Medulla oblongata (tissue), 1 donor: ENCODE results near the gene PGM2L1.
"Not testable (repeated sequence)": the region's sequence is repeated elsewhere in the genome, so short reads cannot be mapped to it uniquely, and the experiment has no call there.

Experiments used
- DNase-seq: peaks from one replicate; pipeline ENCODE4 v3.0.0-alpha.2; 2015; ENCODE audit errors: extremely low spot score

PGM2L1 gene

GRCh38 chr11:74400606-74401005, 2.4 kb upstream of the PGM2L1 start:
- DNase-seq: no peak

GRCh38 chr11:74397501-74398243, 561 bp downstream of the PGM2L1 start:
- no peak for DNase-seq

- no peak for DNase-seq
Measured at GRCh38 chr11:74392256-74392655, 6.0 kb downstream of the PGM2L1 start.

GRCh38 chr11:74391193-74391592, 7.0 kb downstream of the PGM2L1 start:
- DNase-seq: no peak

GRCh38 chr11:74390697-74391096, 7.5 kb downstream of the PGM2L1 start:
- DNase-seq: no peak

- DNase-seq: peak; percentile 89
Measured at GRCh38 chr11:74388678-74389327, 9.4 kb downstream of the PGM2L1 start.

- no peak for DNase-seq
Measured at GRCh38 chr11:74384641-74385040, 13.6 kb downstream of the PGM2L1 start.

- DNase-seq: no peak
Measured at GRCh38 chr11:74380746-74381439, 17.3 kb downstream of the PGM2L1 start.

- no peak for DNase-seq
Measured at GRCh38 chr11:74377689-74378088, 20.5 kb downstream of the PGM2L1 start.

GRCh38 chr11:74373382-74373781, 24.9 kb downstream of the PGM2L1 start:
- no peak for DNase-seq

GRCh38 chr11:74371269-74372052, 26.8 kb downstream of the PGM2L1 start:
- no peak for DNase-seq

GRCh38 chr11:74370123-74370522, 28.1 kb downstream of the PGM2L1 start:
- DNase-seq: no peak

- no peak for DNase-seq
Measured at GRCh38 chr11:74367881-74368280, 30.4 kb downstream of the PGM2L1 start.

- no peak for DNase-seq
Measured at GRCh38 chr11:74366576-74366975, 31.7 kb downstream of the PGM2L1 start.

GRCh38 chr11:74365805-74366204, 32.4 kb downstream of the PGM2L1 start:
- not testable (repeated sequence) for DNase-seq

GRCh38 chr11:74357449-74357848, 40.8 kb downstream of the PGM2L1 start:
- no peak for DNase-seq

- DNase-seq: no peak
Measured at GRCh38 chr11:74355626-74356025, 42.6 kb downstream of the PGM2L1 start.

GRCh38 chr11:74354036-74354435, 44.2 kb downstream of the PGM2L1 start:
- no peak for DNase-seq

- no peak for DNase-seq
Measured at GRCh38 chr11:74347381-74347780, 50.9 kb downstream of the PGM2L1 start.

- DNase-seq: no peak
Measured at GRCh38 chr11:74345420-74345819, 52.8 kb downstream of the PGM2L1 start.

- DNase-seq: no peak
Measured at GRCh38 chr11:74341921-74342320, 56.3 kb downstream of the PGM2L1 start.

- no peak for DNase-seq
Measured at GRCh38 chr11:74339619-74340018, 58.6 kb downstream of the PGM2L1 start.
